ENCODE measurements around the gene EFNA5.
"Not testable (repeated sequence)": the region's sequence is repeated elsewhere in the genome, so short reads cannot be mapped to it uniquely, and the experiment has no call there.

Gene EFNA5

GRCh38 chr5:107515521-107516080 is 155.1 kb downstream of the EFNA5 start:
- DNase-seq: no peak

- no peak for DNase-seq
These were observed 156.4 kb downstream of the EFNA5 start for GRCh38 chr5:107514305-107514704.

- no peak for DNase-seq
These were observed 157.2 kb downstream of the EFNA5 start for GRCh38 chr5:107513337-107514085.

- DNase-seq: no peak
These were observed 158.7 kb downstream of the EFNA5 start for GRCh38 chr5:107512029-107512428.

GRCh38 chr5:107510125-107510524 is 160.6 kb downstream of the EFNA5 start:
- DNase-seq: no peak

- no peak for DNase-seq
These were observed 162.6 kb downstream of the EFNA5 start for GRCh38 chr5:107508097-107508496.

GRCh38 chr5:107505763-107506534 is 164.8 kb downstream of the EFNA5 start:
- no peak for DNase-seq

- DNase-seq: no peak
These were observed 166.3 kb downstream of the EFNA5 start for GRCh38 chr5:107504424-107504823.

GRCh38 chr5:107502676-107503060 is 168.1 kb downstream of the EFNA5 start:
- DNase-seq: peak; percentile 96

- DNase-seq: no peak
These were observed 168.6 kb downstream of the EFNA5 start for GRCh38 chr5:107501965-107502675.

GRCh38 chr5:107500840-107501239 is 169.9 kb downstream of the EFNA5 start:
- DNase-seq: no peak

GRCh38 chr5:107500347-107500746 is 170.4 kb downstream of the EFNA5 start:
- no peak for DNase-seq

- DNase-seq: no peak
These were observed 171.0 kb downstream of the EFNA5 start for GRCh38 chr5:107499776-107500175.

GRCh38 chr5:107499237-107499636 is 171.5 kb downstream of the EFNA5 start:
- no peak for DNase-seq

GRCh38 chr5:107496466-107496865 is 174.3 kb downstream of the EFNA5 start:
- no peak for DNase-seq

GRCh38 chr5:107494129-107494528 is 176.6 kb downstream of the EFNA5 start:
- DNase-seq: not testable (repeated sequence)

GRCh38 chr5:107487056-107487542 is 183.6 kb downstream of the EFNA5 start:
- DNase-seq: no peak

GRCh38 chr5:107486489-107486888 is 184.2 kb downstream of the EFNA5 start:
- no peak for DNase-seq

- no peak for DNase-seq
These were observed 185.6 kb downstream of the EFNA5 start for GRCh38 chr5:107485184-107485583.

- peak; percentile 92 for DNase-seq
These were observed 186.5 kb downstream of the EFNA5 start for GRCh38 chr5:107484281-107484680.

GRCh38 chr5:107483231-107484024 is 187.3 kb downstream of the EFNA5 start:
- DNase-seq: peak; percentile 90

- no peak for DNase-seq
These were observed 192.6 kb downstream of the EFNA5 start for GRCh38 chr5:107478068-107478641.

Measured in NCI-H524 treated with DMSO at 0.1 percent for 48 hours (cell line).